MM.1S (cell line): ENCODE results near the gene APOF.

ENCODE experiments used
- CTCF ChIP-seq: fragments of 300-600 bp; sonication (generic); IDR thresholded peaks from 2 replicates; pipeline ENCODE4 v1.5.1; 2016; ENCODE audit warnings: antibody characterized with exemption, low read length, mixed read lengths
- EZH2 ChIP-seq: fragments of 300-600 bp; sonication (generic); optimal IDR thresholded peaks from 2 replicates; pipeline ENCODE3; 2017; ENCODE audit warnings: low read depth, mild to moderate bottlenecking, antibody characterized with exemption, low read length, mixed read lengths

GRCh38 chr12:56350662-56351061 lies 12.0 kb downstream of the APOF start:
- TF ChIP-seq EZH2 (no peak), CTCF (no peak)
